ENCODE data around the gene DIAPH1. TPM values are rescaled to one million over a fixed set of nuclear protein-coding genes. Genes with fewer than 3 reads are reported as not detected.

DIAPH1 gene
- total and polyA plus RNA-seq, 8 donors: 18.0 to 181 (median 76.6) TPM

GRCh38 chr5:141478321-141478945, 140.4 kb downstream of the DIAPH1 start:
- peak overlapping the region; percentile 58 to 70 (median 64) for H3K4me3 ChIP-seq
- no peak for TF ChIP-seq POLR2A (IDR thresholded peaks at IDR 0.05)
- TF ChIP-seq CTCF (IDR thresholded peaks at IDR 0.05): peak in 4 of 7 experiments; percentile 25 to 42 (median 32)
- TF ChIP-seq EP300 (IDR thresholded peaks at IDR 0.05): no peak
- TF ChIP-seq POLR2AphosphoS5 (IDR thresholded peaks at IDR 0.05): peak in 1 of 3 donors; percentile 16
- 11 to 37% (median 17%) methylated on average over 20 of the region's 20 CpGs for WGBS, 5 donors
- H3K4me1 ChIP-seq: peaks cover 17 to 65% (median 53%) of the 10 kb centered on the region in 4 donors
- no peaks in the 10 kb centered on the region for H3K9me3 ChIP-seq
- no peak overlapping the region for H3K27ac ChIP-seq
- peak; percentile 88 to 91 for DNase-seq
- H3K27me3 ChIP-seq: peaks cover 0 to 51% (median 21%) of the 10 kb centered on the region in 3 donors
- intact Hi-C loops (cut with DNase I; ENCODE audit: low total_unique reads): loop anchor here (10.0 kb wide), 1 partner anchor 46 kb away; no protein-coding TSS in a partner anchor
- H3K36me3 ChIP-seq: no peaks in the 10 kb centered on the region

- no peak for TF ChIP-seq CTCF (IDR thresholded peaks at IDR 0.05)
- no peak for TF ChIP-seq POLR2A (IDR thresholded peaks at IDR 0.05)
- TF ChIP-seq POLR2AphosphoS5 (IDR thresholded peaks at IDR 0.05): no peak
- no peak for TF ChIP-seq EP300 (IDR thresholded peaks at IDR 0.05)
- intact Hi-C loops (cut with DNase I; ENCODE audit: low total_unique reads): loop anchor here (10.0 kb wide), 1 partner anchor 47 kb away; no protein-coding TSS in a partner anchor
- H3K4me3 ChIP-seq: peak overlapping the region; percentile 58 to 70 (median 64)
- peaks cover 0 to 45% (median 21%) of the 10 kb centered on the region in 3 donors for H3K27me3 ChIP-seq
- peaks cover 17 to 65% (median 53%) of the 10 kb centered on the region in 4 donors for H3K4me1 ChIP-seq
- 30 to 54% (median 43%) methylated on average over 7 to 13 of the region's 13 CpGs for WGBS, 5 donors
- H3K36me3 ChIP-seq: no peaks in the 10 kb centered on the region
- DNase-seq: no peak
- no peaks in the 10 kb centered on the region for H3K9me3 ChIP-seq
- peak overlapping the region in 1 of 5 donors; percentile 92 for H3K27ac ChIP-seq
Measured at GRCh38 chr5:141477815-141478214, 141.0 kb downstream of the DIAPH1 start.

- WGBS, 5 donors: 26 to 34% (median 28%) methylated on average over 16 to 24 of the region's 24 CpGs
- Histone ChIP-seq H3K4me3 (peak overlapping the region; percentile 58 to 70 (median 64)), H3K27me3 (peaks cover 0 to 41% (median 21%) of the 10 kb centered on the region in 3 donors), H3K9me3 (no peaks in the 10 kb centered on the region), H3K36me3 (no peaks in the 10 kb centered on the region), H3K27ac (peak overlapping the region in 4 of 5 donors; percentile 82 to 92 (median 88)), H3K4me1 (peaks cover 17 to 65% (median 53%) of the 10 kb centered on the region in 4 donors)
- TF ChIP-seq POLR2AphosphoS5 (IDR thresholded peaks at IDR 0.05) (no peak), CTCF (IDR thresholded peaks at IDR 0.05) (no peak), EP300 (IDR thresholded peaks at IDR 0.05) (no peak), POLR2A (IDR thresholded peaks at IDR 0.05) (no peak)
- intact Hi-C loops (cut with DNase I; ENCODE audit: low total_unique reads): loop anchor here (10.0 kb wide), 1 partner anchor 48 kb away; no protein-coding TSS in a partner anchor
- DNase-seq: no peak
Measured at GRCh38 chr5:141477044-141477575, 141.7 kb downstream of the DIAPH1 start.

GRCh38 chr5:141476132-141476911, 142.5 kb downstream of the DIAPH1 start:
- Histone ChIP-seq H3K9me3 (no peaks in the 10 kb centered on the region), H3K27me3 (peaks cover 0 to 41% (median 21%) of the 10 kb centered on the region in 3 donors), H3K27ac (peak overlapping the region; percentile 61 to 92 (median 86)), H3K4me1 (peaks cover 17 to 63% (median 52%) of the 10 kb centered on the region in 4 donors), H3K4me3 (peak overlapping the region; percentile 58 to 70 (median 64)), H3K36me3 (no peaks in the 10 kb centered on the region)
- WGBS, 5 donors: 2% methylated on average over 36 to 58 of the region's 58 CpGs
- intact Hi-C loops (cut with DNase I; ENCODE audit: low total_unique reads): loop anchor here (10.0 kb wide), 1 partner anchor 48 kb away; no protein-coding TSS in a partner anchor
- peak in 2 of 3 donors; percentile 22 to 50 for TF ChIP-seq POLR2AphosphoS5 (IDR thresholded peaks at IDR 0.05)
- peak in 1 of 4 donors; percentile 38 for TF ChIP-seq POLR2A (IDR thresholded peaks at IDR 0.05)
- TF ChIP-seq EP300 (IDR thresholded peaks at IDR 0.05): no peak
- TF ChIP-seq CTCF (IDR thresholded peaks at IDR 0.05): no peak
- DNase-seq: peak; percentile 55 to 92
